ENCODE data around the gene PIGT.
"Not testable (repeated sequence)": the region's sequence is repeated elsewhere in the genome, so short reads cannot be mapped to it uniquely, and the experiment has no call there.

Gene PIGT

DNA sequence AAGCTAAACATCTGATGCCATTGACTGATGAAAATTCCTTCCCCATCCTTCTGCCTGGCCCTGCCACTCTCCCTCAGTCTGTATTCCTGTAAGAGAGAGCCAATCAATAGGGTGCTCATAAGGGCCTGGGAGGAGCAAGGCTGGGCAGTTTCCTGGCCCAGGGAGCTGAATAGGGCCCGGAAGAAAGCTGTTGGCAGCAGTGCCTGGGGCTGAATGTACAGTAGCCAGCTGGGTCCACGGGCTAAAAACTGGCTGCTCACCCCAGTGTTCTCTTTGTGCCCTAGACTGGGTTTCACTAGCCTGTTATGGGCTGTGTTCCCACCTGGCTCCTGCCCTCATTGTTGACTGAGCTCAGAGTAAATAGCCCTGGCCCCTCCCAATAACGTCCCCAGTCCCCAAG lies 51.9 kb downstream of the PIGT start:
- no peak for DNase-seq
- Histone ChIP-seq H3K36me3 (no peaks in the 10 kb centered on the region), H3K4me1 (peaks cover 0 to 22% (median 17%) of the 10 kb centered on the region in 4 donors), H3K27ac (no peak overlapping the region), H3K9me3 (no peaks in the 10 kb centered on the region), H3K27me3 (peaks cover 0 to 20% of the 10 kb centered on the region in 2 donors), H3K4me3 (no peak overlapping the region)
- intact Hi-C loops (cut with DNase I; ENCODE audit: low total_unique reads): no loop called here
- TF ChIP-seq, protein P1, sequence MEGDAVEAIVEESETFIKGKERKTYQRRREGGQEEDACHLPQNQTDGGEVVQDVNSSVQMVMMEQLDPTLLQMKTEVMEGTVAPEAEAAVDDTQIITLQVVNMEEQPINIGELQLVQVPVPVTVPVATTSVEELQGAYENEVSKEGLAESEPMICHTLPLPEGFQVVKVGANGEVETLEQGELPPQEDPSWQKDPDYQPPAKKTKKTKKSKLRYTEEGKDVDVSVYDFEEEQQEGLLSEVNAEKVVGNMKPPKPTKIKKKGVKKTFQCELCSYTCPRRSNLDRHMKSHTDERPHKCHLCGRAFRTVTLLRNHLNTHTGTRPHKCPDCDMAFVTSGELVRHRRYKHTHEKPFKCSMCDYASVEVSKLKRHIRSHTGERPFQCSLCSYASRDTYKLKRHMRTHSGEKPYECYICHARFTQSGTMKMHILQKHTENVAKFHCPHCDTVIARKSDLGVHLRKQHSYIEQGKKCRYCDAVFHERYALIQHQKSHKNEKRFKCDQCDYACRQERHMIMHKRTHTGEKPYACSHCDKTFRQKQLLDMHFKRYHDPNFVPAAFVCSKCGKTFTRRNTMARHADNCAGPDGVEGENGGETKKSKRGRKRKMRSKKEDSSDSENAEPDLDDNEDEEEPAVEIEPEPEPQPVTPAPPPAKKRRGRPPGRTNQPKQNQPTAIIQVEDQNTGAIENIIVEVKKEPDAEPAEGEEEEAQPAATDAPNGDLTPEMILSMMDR (IDR thresholded peaks at IDR 0.05): no peak

DNA sequence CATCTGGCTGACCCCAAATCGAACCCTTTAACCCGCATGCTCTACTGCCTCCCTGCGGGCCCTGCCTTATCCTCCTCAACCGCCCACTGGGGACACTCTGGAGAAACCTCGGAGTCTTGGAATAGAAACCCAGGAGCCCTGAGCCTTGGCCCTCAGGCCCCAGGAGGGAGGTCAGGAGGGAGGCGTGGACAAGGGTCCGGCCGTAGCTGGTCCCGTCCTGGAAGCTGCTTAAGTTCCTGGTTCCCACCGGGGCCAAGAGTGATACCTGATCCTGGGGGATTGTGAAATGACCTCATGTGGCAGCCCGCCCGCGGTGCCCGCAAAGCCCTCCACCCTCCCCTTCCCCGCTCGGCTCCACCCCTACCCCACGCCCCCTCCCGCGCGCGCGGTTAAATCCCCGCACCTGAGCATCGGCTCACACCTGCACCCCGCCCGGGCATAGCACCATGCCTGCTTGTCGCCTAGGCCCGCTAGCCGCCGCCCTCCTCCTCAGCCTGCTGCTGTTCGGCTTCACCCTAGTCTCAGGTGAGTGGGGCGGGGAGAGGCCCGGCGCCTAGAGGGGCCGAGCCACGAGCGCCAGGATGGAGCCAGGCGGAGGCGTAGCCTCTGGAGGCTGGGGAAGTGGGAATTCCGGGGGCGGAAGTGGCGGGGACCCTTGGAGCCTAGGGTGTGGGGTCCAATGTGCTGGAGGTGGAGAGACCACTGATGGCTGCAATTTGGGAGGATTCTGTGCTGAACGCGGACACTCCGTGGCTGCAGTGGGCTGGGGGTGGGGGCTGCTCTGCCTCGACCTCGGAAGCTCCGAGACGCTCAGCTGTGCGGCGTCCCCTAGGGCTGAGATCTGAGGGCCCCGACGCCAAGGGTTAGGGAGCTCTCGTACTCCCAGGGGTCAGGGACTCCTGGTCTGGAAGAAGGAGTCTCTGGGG lies 53.7 kb downstream of the PIGT start, which contains the start of gene WFDC2:
Gene WFDC2, plus strand, starts transcription at position 418 of the 926 bp plus-strand sequence. Its CDS starts 29 bp downstream, at position 447.
- H3K36me3 ChIP-seq: no peaks in the 10 kb centered on the region
- peak within 1 kb of the TSS; percentile 56 for H3K27ac ChIP-seq
- TF ChIP-seq, protein P1 (IDR thresholded peaks at IDR 0.05): no peak
- peak within 1 kb of the TSS; percentile 48 to 63 for H3K4me3 ChIP-seq
- peaks cover 0 to 22% (median 17%) of the 10 kb centered on the region in 4 donors for H3K4me1 ChIP-seq
- DNase-seq: no peak
- peaks cover 0 to 17% of the 10 kb centered on the region in 2 donors for H3K27me3 ChIP-seq
- intact Hi-C loops (cut with DNase I; ENCODE audit: low total_unique reads): no loop called here
- H3K9me3 ChIP-seq: no peaks in the 10 kb centered on the region

DNA sequence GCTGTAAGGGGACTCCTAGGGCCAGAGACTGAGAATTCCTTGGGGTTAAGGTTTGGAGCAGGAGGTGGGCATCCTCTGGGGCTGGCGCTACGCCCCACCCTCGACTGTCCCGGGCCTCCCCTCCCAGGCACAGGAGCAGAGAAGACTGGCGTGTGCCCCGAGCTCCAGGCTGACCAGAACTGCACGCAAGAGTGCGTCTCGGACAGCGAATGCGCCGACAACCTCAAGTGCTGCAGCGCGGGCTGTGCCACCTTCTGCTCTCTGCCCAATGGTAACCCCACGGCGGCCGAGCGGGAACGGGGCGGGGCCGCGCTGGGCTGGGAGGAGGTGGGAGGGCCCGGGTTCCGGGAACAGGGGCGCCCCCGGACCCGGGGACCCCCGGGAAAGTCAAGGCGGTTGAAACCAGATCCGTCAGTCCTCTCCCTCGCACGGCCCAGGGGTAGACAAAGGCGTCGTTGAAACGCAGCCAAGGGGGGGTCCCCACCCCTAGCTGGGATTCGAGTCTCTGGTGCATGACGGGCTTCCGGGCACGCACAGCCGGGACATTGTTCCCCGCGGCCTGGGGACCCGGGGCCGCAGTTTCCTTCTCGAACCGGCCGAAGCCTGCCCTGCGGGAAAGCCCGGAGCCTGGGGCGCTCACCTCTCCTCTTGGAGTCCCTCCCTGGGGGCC lies 54.5 kb downstream of the PIGT start:
- Histone ChIP-seq H3K9me3 (no peaks in the 10 kb centered on the region), H3K27me3 (peaks cover 0 to 17% of the 10 kb centered on the region in 2 donors), H3K27ac (peak overlapping the region; percentile 56), H3K36me3 (no peaks in the 10 kb centered on the region), H3K4me1 (peaks cover 0 to 22% (median 17%) of the 10 kb centered on the region in 4 donors), H3K4me3 (peak overlapping the region; percentile 48 to 63)
- DNase-seq: peak in 1 of 2 donors; percentile 35
- TF ChIP-seq, protein P1 (IDR thresholded peaks at IDR 0.05): no peak
- intact Hi-C loops (cut with DNase I; ENCODE audit: low total_unique reads): no loop called here

DNA sequence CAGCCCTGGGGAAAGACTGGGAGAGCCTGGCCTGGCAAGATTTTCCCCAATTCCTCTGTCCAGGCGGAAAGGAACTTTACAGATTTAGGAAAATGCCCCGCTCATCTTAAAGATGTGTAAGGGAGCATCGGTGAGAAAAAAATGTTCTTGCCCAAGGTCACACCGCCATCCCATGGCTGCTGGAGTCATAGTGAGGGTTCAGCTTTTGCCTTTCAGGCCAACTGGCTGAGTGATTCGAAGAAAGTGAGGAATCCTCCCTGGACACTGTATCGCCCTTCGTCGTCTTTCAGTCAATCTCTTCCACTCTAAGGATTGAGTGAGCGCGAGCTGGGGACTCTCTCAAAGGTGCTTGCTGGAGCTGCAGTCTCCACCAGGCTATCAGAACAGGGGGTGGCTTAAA lies 55.0 kb downstream of the PIGT start:
- intact Hi-C loops (cut with DNase I; ENCODE audit: low total_unique reads): no loop called here
- no peak for DNase-seq
- H3K27ac ChIP-seq: peak overlapping the region; percentile 56

DNA sequence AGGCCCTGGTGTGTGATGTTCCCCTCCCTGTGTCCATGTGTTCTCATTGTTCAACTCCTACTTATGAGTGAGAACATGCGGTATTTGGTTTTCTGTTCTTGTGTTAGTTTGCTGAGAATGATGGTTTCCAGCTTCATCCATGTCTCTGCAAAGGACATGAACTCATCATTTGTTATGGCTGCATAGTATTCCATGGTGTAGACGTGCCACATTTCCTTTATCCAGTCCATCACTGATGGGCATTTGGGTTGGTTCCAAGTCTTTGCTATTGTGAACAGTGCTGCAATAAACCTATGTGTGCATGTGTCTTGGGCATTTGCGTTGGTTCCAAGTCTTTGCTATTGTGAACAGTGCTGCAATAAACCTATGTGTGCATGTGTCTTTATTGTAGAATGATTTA lies 56.3 kb downstream of the PIGT start:
- H3K27ac ChIP-seq; H3K4me3 ChIP-seq; intact Hi-C loops (cut with DNase I; ENCODE audit: low total_unique reads); H3K36me3 ChIP-seq; DNase-seq; H3K9me3 ChIP-seq: not testable (repeated sequence)
- Histone ChIP-seq H3K27me3 (peaks cover 0 to 18% of the 10 kb centered on the region in 2 donors), H3K4me1 (peaks cover 0 to 22% (median 17%) of the 10 kb centered on the region in 4 donors)

More for the DNA sequence above, 55.0 kb downstream of the PIGT start:
- no peaks in the 10 kb centered on the region for H3K36me3 ChIP-seq
- TF ChIP-seq, protein P1 (IDR thresholded peaks at IDR 0.05): peak in 1 of 2 experiments; percentile 24
- H3K27me3 ChIP-seq: peaks cover 0 to 17% of the 10 kb centered on the region in 2 donors
- peaks cover 0 to 22% (median 17%) of the 10 kb centered on the region in 4 donors for H3K4me1 ChIP-seq
- H3K4me3 ChIP-seq: peak overlapping the region; percentile 48 to 63
- H3K9me3 ChIP-seq: no peaks in the 10 kb centered on the region

Data from tibial artery (tissue), 4 donors.